A673 (cell line): Measurements from ENCODE around the gene MAMDC4. TPM values are rescaled to one million over a fixed set of nuclear protein-coding genes. Genes with fewer than 3 reads are reported as not detected.

Experiments
- BruUV-seq: library from RNA; stranded (reverse); fragments of 400-500 nt; replicated peaks from 2 replicates; lab custom pipeline; 2021; lab: Mats Ljungman, UMichigan
- CTCF ChIA-PET: fragments of 300-600 bp; sonication (Branson Sonifier 250); formaldehyde crosslinking; loops from one replicate; lab custom pipeline; 2022; ENCODE audit warnings: antibody characterized with exemption; lab: Charles Lee
- POLR2A ChIA-PET: fragments of 300-600 bp; sonication (Branson Sonifier 250); formaldehyde crosslinking; loops from one replicate; lab custom pipeline; 2022; ENCODE audit warnings: antibody characterized with exemption; ENCODE audit not compliant: low non-redundant PET; lab: Charles Lee
- DNase-seq: peaks from one replicate; pipeline ENCODE4 v3.0.0-alpha.2; 2015; ENCODE audit warnings: low spot score
- H3K27ac ChIP-seq: fragments of 200-600 bp; sonication (generic); 2 replicates; pipeline ENCODE4 v1.5.1; 2016; ENCODE audit warnings: mixed run types, low read depth, mild to moderate bottlenecking, mixed read lengths, antibody characterized with exemption, low read length; ENCODE audit not compliant: poor library complexity, severe bottlenecking
- H3K27me3 ChIP-seq: fragments of 200-600 bp; sonication (generic); replicated peaks from 2 replicates; pipeline ENCODE4 v1.6.1; 2017; ENCODE audit warnings: mixed run types, low read depth, mild to moderate bottlenecking, mixed read lengths, antibody characterized with exemption, low read length; ENCODE audit not compliant: insufficient read depth, poor library complexity
- H3K36me3 ChIP-seq: fragments of 200-600 bp; sonication (generic); 2 replicates; pipeline ENCODE4 v1.6.1; 2016; ENCODE audit warnings: mixed run types, mild to moderate bottlenecking, mixed read lengths, antibody characterized with exemption, low read length; ENCODE audit not compliant: insufficient read depth, poor library complexity, severe bottlenecking
- H3K4me1 ChIP-seq: fragments of 200-600 bp; sonication (generic); 2 replicates; pipeline ENCODE4 v1.6.1; 2017; ENCODE audit warnings: mixed run types, mild to moderate bottlenecking, mixed read lengths, antibody characterized with exemption, low read length; ENCODE audit not compliant: insufficient read depth, poor library complexity, severe bottlenecking
- H3K4me3 ChIP-seq: fragments of 200-600 bp; sonication (generic); 2 replicates; pipeline ENCODE4 v1.5.1; 2016; ENCODE audit warnings: low read depth, mixed run types, mild to moderate bottlenecking, mixed read lengths, low read length; ENCODE audit not compliant: poor library complexity, severe bottlenecking
- H3K9me3 ChIP-seq: fragments of 200-600 bp; sonication (generic); 2 replicates; pipeline ENCODE4 v1.6.1; 2016; ENCODE audit warnings: mixed run types, low read depth, mild to moderate bottlenecking, mixed read lengths, antibody characterized with exemption, low read length; ENCODE audit not compliant: poor library complexity, severe bottlenecking
- CTCF ChIP-seq: fragments of 300-800, 200-600 bp; sonication (generic); conservative IDR thresholded peaks from 2 replicates; pipeline ENCODE4 v1.5.1; 2017; ENCODE audit warnings: low read depth, mild to moderate bottlenecking, antibody characterized with exemption, low read length, moderate library complexity, mixed read lengths
- EZH2 ChIP-seq: fragments of 200-600 bp; sonication (generic); IDR thresholded peaks from 2 replicates; pipeline ENCODE4 v1.6.1; 2017; ENCODE audit warnings: borderline replicate concordance, low read depth, mild to moderate bottlenecking, mixed read lengths, antibody characterized with exemption, low read length; ENCODE audit not compliant: poor library complexity, severe bottlenecking
- intact Hi-C: fragments of 100-400 bp; cut with micrococcal nuclease; formaldehyde crosslinking; loops from one replicate; pipeline ENCODE4 v1.10.0; 2022; ENCODE audit not compliant: unreplicated experiment
- total RNA-seq: library from RNA; stranded (reverse); gene quantifications from 2 replicates; pipeline ENCODE4 v1.2.3, GENCODE V29; 2021

The MAMDC4 gene
- total RNA-seq, 1 experiment from 2014 or later, result 7.9 TPM

DNA sequence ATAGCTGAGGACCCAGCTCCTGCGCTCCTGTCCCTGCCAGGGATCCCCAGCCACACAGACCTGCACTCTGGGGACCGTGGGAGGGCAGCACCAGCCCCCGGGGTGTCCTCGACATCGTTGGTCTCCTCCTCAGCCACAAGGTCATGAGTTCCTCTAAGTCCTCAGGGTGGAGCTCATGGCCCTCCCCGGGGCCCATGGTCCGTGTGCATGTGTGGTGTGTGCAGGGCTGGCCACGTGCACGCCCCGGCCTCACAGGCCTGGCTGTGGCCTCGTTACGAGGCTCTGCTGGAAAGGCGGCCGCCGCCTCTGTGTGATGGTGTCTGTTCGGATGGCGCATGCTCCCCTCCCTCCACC is 26.0 kb upstream of the MAMDC4 start:
- H3K27ac ChIP-seq, result no peak overlapping the region
- peaks cover 72% of the 10 kb centered on the region for H3K36me3 ChIP-seq
- H3K9me3 ChIP-seq, result no peaks in the 10 kb centered on the region
- ChIA-PET POLR2A (no interaction called here), CTCF (no interaction called here)
- DNase-seq, result no peak
- BruUV-seq, result no TSS peak
- no peak overlapping the region for H3K4me3 ChIP-seq
- no peaks in the 10 kb centered on the region for H3K4me1 ChIP-seq
- intact Hi-C loops, result no loop called here
- H3K27me3 ChIP-seq, result no peaks in the 10 kb centered on the region
- TF ChIP-seq CTCF, result no peak
- TF ChIP-seq EZH2, result no peak

GRCh38 chr9:136826703-136827582 is 25.2 kb upstream of the MAMDC4 start:
- H3K27ac ChIP-seq, result no peak overlapping the region
- no TSS peak for BruUV-seq
- no peak for TF ChIP-seq EZH2
- no peak for TF ChIP-seq CTCF
- H3K36me3 ChIP-seq, result peaks cover 79% of the 10 kb centered on the region
- no peak for DNase-seq
- ChIA-PET POLR2A (no interaction called here), CTCF (no interaction called here)
- H3K4me1 ChIP-seq, result no peaks in the 10 kb centered on the region
- H3K4me3 ChIP-seq, result no peak overlapping the region
- intact Hi-C loops, result no loop called here
- H3K27me3 ChIP-seq, result no peaks in the 10 kb centered on the region
- H3K9me3 ChIP-seq, result no peaks in the 10 kb centered on the region

DNA sequence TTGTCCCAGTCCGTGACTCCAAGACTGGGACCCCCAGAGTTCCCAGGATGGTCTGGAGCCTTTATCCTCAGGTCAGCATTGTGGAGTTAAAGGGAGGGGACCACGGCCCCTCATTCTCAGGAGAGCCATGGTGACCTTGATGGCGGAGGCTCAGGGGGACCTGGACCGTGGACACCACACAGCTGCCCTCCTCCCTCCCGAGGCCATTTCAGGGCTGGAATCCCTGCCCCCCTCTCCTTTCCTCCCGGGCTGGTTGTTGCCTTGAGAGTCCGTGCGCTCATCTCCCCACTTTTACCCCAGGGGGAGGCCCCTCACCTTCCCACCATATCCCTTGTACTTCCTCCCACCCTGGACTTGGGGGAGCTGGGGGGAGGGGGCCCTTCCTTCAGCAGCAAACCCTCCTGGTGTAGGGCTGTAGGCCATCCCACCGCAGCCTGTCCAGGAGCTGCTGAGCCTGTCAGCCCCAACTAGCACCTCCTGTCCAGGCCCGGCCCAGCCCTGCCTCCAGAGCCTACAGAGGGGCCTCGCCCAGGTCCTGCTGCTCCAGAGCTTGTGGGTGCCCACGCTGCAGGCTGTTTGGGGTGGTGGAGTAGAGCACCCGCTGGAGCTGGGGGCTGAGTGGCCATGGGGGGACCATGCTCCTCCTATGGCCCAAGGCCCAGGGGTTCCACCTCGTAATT is 24.2 kb upstream of the MAMDC4 start:
- DNase-seq, result no peak
- ChIA-PET CTCF (no interaction called here), POLR2A (no interaction called here)
- Histone ChIP-seq H3K4me3 (no peak overlapping the region), H3K9me3 (no peaks in the 10 kb centered on the region), H3K4me1 (no peaks in the 10 kb centered on the region), H3K36me3 (peaks cover 83% of the 10 kb centered on the region), H3K27ac (no peak overlapping the region), H3K27me3 (no peaks in the 10 kb centered on the region)
- TF ChIP-seq CTCF, result no peak
- TF ChIP-seq EZH2, result no peak
- intact Hi-C loops, result no loop called here
- BruUV-seq, result no TSS peak
